GM19238 (cell line): ENCODE measurements around the gene GGT6.
A peak's percentile ranks its signal among the peaks of the same experiment; 100 is the strongest.
"Not testable (repeated sequence)": the region's sequence is repeated elsewhere in the genome, so short reads cannot be mapped to it uniquely, and the experiment has no call there.

Experiments used
- DNase-seq: peaks from one replicate; pipeline ENCODE4 v3.0.0; 2011; ENCODE audit warnings: low spot score; ENCODE audit not compliant: insufficient read length

Gene GGT6

DNA sequence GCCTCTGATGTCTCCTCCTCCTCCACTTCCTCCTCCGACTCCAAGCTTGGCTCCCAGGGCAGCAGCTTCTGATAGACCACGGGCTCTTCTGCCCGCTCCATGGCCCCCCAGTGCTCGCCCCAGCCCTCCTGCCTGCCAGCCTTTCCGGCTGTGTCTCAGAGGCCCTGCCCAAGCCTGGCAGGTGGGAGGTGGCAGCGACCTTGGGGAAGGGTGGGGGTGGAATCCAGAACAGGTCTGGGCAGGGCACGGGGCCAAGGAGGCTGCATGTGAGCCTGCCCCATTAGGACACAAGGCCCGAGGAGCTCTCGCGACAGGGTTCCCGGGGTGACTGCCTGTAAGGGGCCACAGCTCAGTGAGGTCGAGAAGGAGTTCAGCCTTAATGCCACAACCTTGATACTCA lies at the start of gene GGT6:
Gene GGT6 (minus strand): TSS at position 157 of the 400 bp plus-strand sequence. CDS start 56 bp downstream, at position 101.
- DNase-seq = no peak

DNA sequence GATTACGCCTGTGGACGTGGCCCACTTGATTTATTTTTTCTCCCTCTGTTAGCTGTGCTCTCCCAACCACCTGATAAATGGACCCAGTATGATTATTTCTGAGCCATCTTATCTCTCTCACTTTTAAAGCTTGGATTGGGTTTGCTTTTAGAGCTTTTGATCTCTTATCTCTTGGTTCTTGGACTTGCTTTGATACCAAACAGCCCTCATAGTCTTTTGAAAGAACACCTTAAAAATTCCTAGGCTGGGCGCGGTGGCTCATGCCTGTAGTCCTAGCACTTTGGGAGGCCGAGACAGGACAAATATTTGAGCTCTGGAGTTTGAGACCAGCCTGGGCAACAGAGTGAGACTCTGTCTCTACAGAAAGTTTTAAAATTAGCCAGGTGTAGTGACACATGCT lies 49.8 kb upstream of the GGT6 start:
- no peak for DNase-seq

- no peak for DNase-seq
Observed at GRCh38 chr17:4609761-4610160, 49.4 kb upstream of the GGT6 start.

GRCh38 chr17:4607773-4608187 lies 47.4 kb upstream of the GGT6 start:
- no peak for DNase-seq

GRCh38 chr17:4607261-4607741 lies 46.9 kb upstream of the GGT6 start:
- DNase-seq = no peak

- no peak for DNase-seq
Observed at GRCh38 chr17:4605826-4606225, 45.4 kb upstream of the GGT6 start.

GRCh38 chr17:4604736-4605135 lies 44.4 kb upstream of the GGT6 start:
- not testable (repeated sequence) for DNase-seq

GRCh38 chr17:4604111-4604644 lies 43.8 kb upstream of the GGT6 start:
- no peak for DNase-seq

DNA sequence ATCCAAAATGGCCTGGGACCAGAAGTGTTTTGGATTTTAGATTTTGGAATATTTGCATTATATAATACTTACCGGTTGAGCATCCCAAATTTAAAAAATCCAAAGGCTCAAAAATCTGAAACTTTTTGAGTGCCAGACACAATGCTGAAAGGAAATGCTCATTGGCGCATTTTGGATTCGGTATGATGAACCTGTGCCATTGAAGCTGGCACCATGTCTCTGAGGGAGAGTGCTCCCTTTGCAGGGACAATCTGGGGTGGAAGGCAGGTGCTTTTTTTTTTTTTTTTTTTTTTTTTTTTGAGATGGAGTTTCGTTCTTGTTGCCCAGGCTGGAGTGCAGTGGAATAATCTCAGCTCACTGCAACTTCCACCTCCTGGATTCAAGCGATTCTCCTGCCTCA lies 41.7 kb upstream of the GGT6 start:
- DNase-seq = no peak

GRCh38 chr17:4601326-4601725 lies 40.9 kb upstream of the GGT6 start:
- no peak for DNase-seq

GRCh38 chr17:4600563-4600962 lies 40.2 kb upstream of the GGT6 start:
- no peak for DNase-seq

GRCh38 chr17:4599505-4600281 lies 39.3 kb upstream of the GGT6 start:
- DNase-seq = no peak

GRCh38 chr17:4598776-4599504 lies 38.6 kb upstream of the GGT6 start:
- DNase-seq = no peak

DNA sequence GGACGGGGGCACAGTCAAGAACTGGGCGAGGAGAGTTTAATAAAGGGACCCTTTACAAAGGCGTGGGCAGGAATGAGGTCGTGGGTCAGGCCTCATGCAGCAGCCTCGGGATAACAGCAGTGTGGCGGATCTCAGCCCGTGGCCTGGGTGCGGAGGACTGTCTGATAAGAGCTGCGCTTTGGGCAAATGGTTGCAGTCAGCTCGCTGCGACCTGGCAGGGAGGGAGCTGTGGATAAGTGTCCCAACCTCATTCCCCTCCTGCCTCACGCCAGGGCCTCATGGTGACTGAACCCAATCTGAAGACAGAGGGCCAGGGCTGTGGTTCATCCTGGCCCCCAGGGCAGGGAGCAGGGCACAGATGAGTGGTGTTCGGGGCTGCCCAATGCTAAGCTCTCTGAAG lies 37.6 kb upstream of the GGT6 start:
- no peak for DNase-seq

- DNase-seq = no peak
Observed at GRCh38 chr17:4596636-4597380, 36.4 kb upstream of the GGT6 start.

DNA sequence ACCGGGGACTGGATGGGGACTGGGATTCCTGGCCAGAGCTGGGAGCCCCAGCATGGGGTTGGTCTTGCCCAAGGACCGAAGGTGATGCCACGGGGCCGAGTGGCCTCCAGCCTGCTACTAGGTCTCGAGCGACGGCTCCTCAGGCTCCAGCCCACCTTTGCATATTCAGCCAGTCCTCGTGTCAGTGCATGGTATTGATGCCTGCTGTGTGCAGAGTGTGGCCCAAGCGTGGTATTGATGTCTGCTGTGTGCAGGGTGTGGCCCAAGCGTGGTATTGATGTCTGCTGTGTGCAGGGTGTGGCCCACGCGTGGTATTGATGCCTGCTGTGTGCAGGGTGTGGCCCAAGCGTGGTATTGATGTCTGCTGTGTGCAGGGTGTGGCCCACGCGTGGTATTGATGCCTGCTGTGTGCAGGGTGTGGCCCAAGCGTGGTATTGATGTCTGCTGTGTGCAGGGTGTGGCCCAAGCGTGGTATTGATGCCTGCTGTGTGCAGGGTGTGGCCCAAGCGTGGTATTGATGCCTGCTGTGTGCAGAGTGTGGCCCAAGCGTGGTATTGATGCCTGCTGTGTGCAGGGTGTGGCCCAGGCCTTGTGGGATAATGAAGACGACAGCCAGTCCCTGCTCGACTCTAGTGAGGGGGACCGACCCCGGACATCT lies 35.4 kb upstream of the GGT6 start:
- DNase-seq = not testable (repeated sequence)

GRCh38 chr17:4594931-4595684 lies 34.7 kb upstream of the GGT6 start:
- peak; percentile 40 for DNase-seq

DNA sequence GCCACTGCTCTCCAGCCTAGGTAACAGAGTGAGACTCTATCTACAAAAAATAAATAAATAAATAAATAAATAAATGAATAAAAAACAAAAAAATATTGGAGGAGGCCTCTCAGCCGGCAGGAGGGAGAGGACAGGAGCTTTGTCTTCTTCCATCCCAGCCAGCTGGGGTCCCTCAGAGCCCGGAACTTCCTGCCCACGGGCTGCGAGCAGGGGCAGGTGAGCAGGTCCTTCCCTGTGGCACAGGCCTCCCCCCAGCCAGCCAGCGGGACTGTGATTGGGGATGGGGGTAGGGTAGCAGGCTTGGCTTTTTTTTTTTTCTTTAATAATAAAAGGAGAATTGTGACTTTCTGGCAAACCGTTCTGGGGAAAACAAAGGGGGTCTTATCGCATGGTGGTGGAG lies 34.0 kb upstream of the GGT6 start:
- no peak for DNase-seq

DNA sequence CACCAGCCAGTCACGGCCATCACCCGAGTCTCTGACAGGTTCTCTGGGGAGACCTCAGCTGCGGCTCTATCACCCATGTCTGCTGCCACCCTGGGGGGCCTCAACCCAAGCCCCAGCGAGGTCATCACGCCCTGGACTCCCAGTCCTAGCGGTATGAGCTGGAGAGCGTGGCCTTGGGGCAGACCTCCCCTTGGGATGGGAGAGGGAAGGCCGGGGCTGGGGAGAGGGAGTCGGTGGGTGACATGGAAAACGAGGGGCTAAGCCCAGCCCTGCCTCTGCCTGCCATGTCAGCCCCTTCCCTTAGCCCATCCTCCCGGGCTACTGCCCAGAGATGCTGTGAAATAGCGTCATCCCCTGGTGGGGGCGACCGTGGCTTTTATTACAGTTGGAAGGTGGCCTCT lies 32.6 kb upstream of the GGT6 start:
- no peak for DNase-seq

GRCh38 chr17:4592240-4593005 lies 32.0 kb upstream of the GGT6 start:
- no peak for DNase-seq
